Right hindlimb (tissue), 1 donor: ENCODE data around the gene DLG1.

Source experiments
- DNase-seq: peaks from one replicate; pipeline ENCODE4 v3.0.0-alpha.2; 2018

Gene DLG1

GRCh38 chr3:197317250-197317963 is 19.0 kb upstream of the DLG1 start:
- peak; percentile 68 for DNase-seq

GRCh38 chr3:197312431-197312830 is 14.0 kb upstream of the DLG1 start:
- DNase-seq: no peak

- DNase-seq: no peak
These were observed 13.2 kb upstream of the DLG1 start for GRCh38 chr3:197311591-197311990.

DNA sequence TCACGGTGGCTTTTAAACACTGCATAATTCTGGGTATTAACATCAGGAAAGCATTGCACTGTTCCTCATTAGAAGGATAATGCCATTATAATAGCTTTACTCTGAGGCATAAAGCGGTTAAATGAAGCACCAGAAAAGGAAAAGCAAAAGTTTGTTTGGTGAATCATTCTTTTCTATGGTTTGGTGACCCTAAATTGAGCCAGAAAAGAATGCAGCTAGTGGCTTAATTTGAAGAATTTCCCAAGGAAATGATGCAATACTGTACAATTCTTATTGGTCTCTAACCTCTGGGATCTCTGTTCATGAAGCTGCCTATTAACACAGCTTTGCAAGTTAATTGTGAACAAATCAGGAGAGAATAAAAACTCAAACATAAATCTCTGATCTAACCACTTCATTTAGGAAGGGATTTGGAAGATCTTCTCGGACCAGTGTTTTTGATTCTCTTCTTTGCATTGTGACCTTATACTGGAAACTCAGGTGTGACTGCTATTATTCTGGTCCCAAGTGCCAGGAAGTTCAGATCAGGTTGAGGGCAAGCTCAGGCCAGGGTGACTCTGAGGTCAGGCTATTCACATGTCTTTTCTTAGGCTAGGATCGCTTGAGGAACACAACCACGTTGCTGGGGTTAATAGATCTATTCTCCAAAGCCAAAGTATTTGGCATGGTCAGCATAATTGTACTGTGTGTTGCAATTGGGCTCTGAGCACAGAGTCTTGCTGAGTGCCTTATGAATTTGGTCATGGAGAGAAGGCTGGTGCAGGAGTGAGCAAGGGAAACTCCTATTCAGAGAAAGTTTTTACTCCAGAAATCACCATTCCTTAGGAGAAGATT is 11.3 kb upstream of the DLG1 start:
- DNase-seq: no peak

DNA sequence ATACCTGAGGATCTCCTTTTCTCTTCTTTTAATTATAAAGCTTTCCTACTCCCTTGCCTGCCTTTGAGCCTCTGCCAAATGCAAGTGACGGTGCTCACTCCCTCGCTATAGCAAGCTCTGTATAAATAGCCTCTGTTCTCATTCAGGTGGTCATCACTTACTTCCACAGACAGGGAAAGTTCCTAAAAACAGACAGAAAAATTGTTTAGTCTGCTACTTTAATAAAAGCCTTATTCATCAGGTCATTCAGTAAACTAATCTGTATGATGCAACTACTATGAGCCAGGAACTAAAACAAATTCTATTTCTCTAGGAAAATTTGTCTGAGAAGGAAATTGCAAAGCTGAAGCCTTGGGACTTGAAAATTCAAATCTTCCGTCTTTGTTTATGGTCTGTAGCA is 10.2 kb upstream of the DLG1 start:
- no peak for DNase-seq

GRCh38 chr3:197306374-197307086 is 8.1 kb upstream of the DLG1 start:
- DNase-seq: no peak

GRCh38 chr3:197305854-197306253 is 7.4 kb upstream of the DLG1 start:
- no peak for DNase-seq

GRCh38 chr3:197303452-197303851 is 5.0 kb upstream of the DLG1 start:
- no peak for DNase-seq

DNA sequence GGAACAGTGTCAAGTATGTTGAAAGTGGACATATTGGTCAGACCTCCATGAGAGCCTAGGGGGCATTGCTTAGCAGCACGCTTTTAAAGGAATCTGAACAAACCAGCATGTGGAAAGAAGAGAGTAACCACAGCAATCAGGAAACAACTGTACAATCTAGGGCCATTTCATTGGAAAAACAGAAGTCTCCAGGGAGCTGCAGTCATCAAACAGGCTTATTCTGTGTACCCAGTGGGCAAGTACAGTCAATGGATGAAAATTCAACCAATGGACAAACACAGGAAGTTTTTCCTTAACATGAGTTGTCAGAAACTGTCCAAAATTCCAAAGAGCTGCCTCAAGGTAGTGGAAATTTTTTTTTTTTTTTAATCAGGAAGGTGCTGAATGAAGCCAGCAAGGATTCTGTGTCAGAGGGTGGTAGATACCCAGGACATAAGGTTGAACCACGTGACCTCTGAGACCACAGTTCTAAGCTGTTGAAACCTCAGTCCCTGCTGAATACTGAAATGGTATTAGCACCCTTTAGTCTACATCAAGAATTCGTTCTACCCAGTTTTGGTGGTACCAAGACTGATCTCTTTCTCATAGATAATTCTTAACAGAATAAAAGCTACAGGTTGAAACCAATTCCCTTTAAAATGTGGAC is 4.4 kb upstream of the DLG1 start:
- DNase-seq: no peak

- DNase-seq: no peak
These were observed 3.6 kb upstream of the DLG1 start for GRCh38 chr3:197302033-197302432.

DNA sequence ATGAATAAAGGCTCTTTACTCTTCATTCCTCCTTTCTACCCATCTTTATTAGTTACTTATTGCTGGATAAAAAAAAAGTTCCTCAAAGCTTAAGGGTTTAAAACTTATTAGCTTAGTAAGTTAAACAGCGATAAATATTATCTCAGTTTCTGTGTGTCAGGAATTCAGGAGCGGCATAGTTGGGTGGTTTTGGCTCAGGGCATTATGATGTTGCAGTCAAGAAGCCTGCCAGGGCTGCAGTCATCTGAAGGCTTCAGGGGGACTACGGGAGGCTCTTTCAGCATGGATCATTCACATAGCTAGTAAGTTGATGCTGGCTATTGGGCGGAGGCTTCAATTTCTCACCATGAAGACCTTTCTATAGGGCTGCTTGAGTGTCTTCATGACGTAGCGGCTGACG is 1.9 kb upstream of the DLG1 start:
- DNase-seq: no peak

- DNase-seq: peak; percentile 38
These were observed 788 bp upstream of the DLG1 start for GRCh38 chr3:197298945-197299854.

- peak; percentile 94 for DNase-seq
These were observed 704 bp downstream of the DLG1 start for GRCh38 chr3:197297476-197298340.

GRCh38 chr3:197297002-197297401 is 1.4 kb downstream of the DLG1 start:
- no peak for DNase-seq

DNA sequence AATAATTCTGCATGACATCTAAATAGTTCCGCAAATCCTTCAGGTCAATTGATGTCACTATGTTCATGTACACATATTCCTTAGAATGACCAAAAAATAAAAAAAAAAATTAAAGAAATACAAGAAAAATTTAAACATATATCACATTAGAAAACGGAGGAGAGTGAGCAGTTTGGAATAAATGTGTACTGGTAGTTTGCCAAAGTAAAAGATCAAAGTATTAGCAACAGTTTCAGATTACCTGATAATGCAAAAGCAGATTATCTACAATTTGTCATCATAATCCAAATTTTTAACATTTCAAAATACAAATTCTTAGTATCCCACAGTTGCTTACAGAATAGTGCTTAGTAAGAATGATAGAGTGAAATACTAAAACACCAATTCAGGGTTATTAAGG is 1.9 kb downstream of the DLG1 start:
- DNase-seq: no peak

GRCh38 chr3:197295871-197296270 is 2.5 kb downstream of the DLG1 start:
- no peak for DNase-seq

GRCh38 chr3:197293605-197294237 is 4.7 kb downstream of the DLG1 start:
- no peak for DNase-seq

- DNase-seq: no peak
These were observed 5.8 kb downstream of the DLG1 start for GRCh38 chr3:197292648-197293047.

- no peak for DNase-seq
These were observed 6.2 kb downstream of the DLG1 start for GRCh38 chr3:197292083-197292646.

DNA sequence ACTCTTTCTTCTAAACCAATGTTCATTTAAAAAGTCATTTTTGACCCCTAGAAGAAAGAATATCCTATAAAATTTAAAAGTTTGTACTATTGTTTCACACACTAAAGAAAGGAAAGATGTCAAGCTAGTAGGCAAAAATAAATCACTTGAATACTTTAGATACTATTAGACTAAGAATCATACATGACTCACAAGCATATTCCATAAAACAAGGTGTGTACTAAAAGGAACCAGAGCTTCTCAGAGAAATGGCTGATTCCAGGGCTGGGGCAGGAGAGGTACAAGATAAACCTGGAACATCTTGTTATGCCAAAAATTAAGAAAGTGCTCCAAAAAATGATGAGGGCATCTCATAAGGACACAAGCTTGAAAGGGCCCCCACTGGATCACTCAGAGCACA is 8.7 kb downstream of the DLG1 start:
- DNase-seq: no peak
